ENCODE results near the gene AGBL5. TPM values are rescaled to one million over a fixed set of nuclear protein-coding genes. Genes with fewer than 3 reads are reported as not detected.

AGBL5 gene
- total and polyA plus RNA-seq, 9 of the 15 experiments (the other 6 are each of a cell fraction or from before 2014, with no cell fraction given), result 3.3 to 52.7 (median 26.2) TPM

DNA sequence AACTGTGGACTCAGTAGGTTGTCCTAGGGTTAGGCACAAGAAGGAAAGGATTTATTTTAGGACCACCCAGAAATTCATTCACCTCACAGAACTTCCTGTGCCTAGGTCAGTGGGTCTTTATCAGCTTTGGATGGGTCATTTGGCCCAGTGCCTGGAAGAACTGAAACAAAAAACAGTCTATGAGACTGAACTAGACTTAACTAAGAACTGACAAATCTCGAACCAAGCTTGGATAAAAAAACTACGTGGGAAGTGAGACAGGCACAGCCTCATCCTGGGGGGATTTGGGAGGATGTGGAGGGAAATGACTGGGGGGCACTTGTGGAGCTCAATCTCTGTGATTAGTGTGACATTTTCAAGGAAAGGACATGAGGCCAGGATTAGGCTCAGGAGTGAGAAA lies 22.3 kb downstream of the AGBL5 start:
- TF ChIP-seq NFIC (IDR thresholded peaks at IDR 0.05) (peak; percentile 59), CBFB (CRISPR knock-in tag; IDR thresholded peaks at IDR 0.05) (no peak), ZNF639 (CRISPR knock-in tag; conservative IDR thresholded peaks at IDR 0.05 in 1 of 2, IDR thresholded peaks at IDR 0.05 in 1 of 2) (0 out of 4 replicates have a peak, but pooled peaks of 1 of the 2 experiments have one; percentile 36), POLR3A (IDR thresholded peaks at IDR 0.05; ENCODE audit: borderline replicate concordance, extremely low read depth, insufficient read depth, insufficient read length) (no peak)
- TF ChIP-seq, protein P1, sequence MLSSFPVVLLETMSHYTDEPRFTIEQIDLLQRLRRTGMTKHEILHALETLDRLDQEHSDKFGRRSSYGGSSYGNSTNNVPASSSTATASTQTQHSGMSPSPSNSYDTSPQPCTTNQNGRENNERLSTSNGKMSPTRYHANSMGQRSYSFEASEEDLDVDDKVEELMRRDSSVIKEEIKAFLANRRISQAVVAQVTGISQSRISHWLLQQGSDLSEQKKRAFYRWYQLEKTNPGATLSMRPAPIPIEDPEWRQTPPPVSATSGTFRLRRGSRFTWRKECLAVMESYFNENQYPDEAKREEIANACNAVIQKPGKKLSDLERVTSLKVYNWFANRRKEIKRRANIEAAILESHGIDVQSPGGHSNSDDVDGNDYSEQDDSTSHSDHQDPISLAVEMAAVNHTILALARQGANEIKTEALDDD (IDR thresholded peaks at IDR 0.05), result peak; percentile 50
- intact Hi-C loops (cut with micrococcal nuclease) (no loop called here), in situ Hi-C loops (cut with MboI) (no loop called here)
- no peaks in the 10 kb centered on the region for H3K9me3 ChIP-seq (replicated peaks; ENCODE audit: control insufficient read depth, insufficient read depth, low read depth, low read length)
- peak overlapping the region; percentile 23; the same call in 1 of the 3 replicates for H3K27ac ChIP-seq (ENCODE audit: extremely low read depth, low read depth, low read length)
- ChIA-PET POLR2A (interaction anchor here (0.9 to 2.9 kb wide), 5 partner anchors 11 to 105 kb away, joined by 3 to 32 read pairs (median 3); partner anchors contain the start of gene KHK), CTCF (ENCODE audit: low intra/inter-chr PET ratio) (interaction anchor here (0.6 kb wide), 1 partner anchor 144 kb away, joined by 5 read pairs; no protein-coding TSS in a partner anchor)
- H3K4me2 ChIP-seq (ENCODE audit: insufficient read depth, low read length), result no peak overlapping the region; the same call in 1 of the 2 replicates
- DNase-seq (ENCODE audit: extremely low read depth in 1 of 4, low spot score in 3 of 4) (no peak), FAIRE-seq (peak; percentile 26), ATAC-seq (no peak)
- H4K20me1 ChIP-seq (replicated peaks; ENCODE audit: control insufficient read depth, insufficient read depth, low read length), result no peaks in the 10 kb centered on the region
- BruUV-seq (replicated peaks), result no TSS peak
- peak overlapping the region; percentile 24 to 80; a peak in 2 of 4 replicates for H3K9ac ChIP-seq (ENCODE audit: insufficient read depth in 1 of 2, low read depth in 2 of 2, low read length in 2 of 2)
- peaks cover 50 to 57% of the 10 kb centered on the region in 2 experiments for H3K4me1 ChIP-seq (replicated peaks in 1 of 2; ENCODE audit: control insufficient read depth in 2 of 2, insufficient read depth in 2 of 2, low read length in 2 of 2)
- H3K9me1 ChIP-seq (ENCODE audit: control insufficient read depth, insufficient read depth, low read length), result no peaks in the 10 kb centered on the region
- H2AFZ ChIP-seq (ENCODE audit: low read depth, low read length), result peak overlapping the region; percentile 86
- H3K4me3 ChIP-seq, result no peak overlapping the region
- H3K36me3 ChIP-seq (ENCODE audit: control insufficient read depth, insufficient read depth, low read length), result peaks cover 19% of the 10 kb centered on the region; the same call in 2 of the 3 replicates
- H3K79me2 ChIP-seq (ENCODE audit: control insufficient read depth, insufficient read depth, low read length), result peaks cover 27% of the 10 kb centered on the region
- 12% methylated on average over 2 of the region's 2 CpGs for WGBS (ENCODE audit: insufficient coverage, low coverage, missing lambda C conversion rate)
- no peaks in the 10 kb centered on the region for H3K27me3 ChIP-seq (ENCODE audit: control insufficient read depth in 2 of 2, insufficient read depth in 2 of 2, low read length in 2 of 2)
